CD4-positive, alpha-beta T cell treated with Interleukin-4 for 4 hours (primary cell): ENCODE data around the gene EFCAB13.

ENCODE experiments used
- DNase-seq: peaks from one replicate; pipeline ENCODE4 v3.0.0-alpha.2; 2020

Gene EFCAB13

DNA sequence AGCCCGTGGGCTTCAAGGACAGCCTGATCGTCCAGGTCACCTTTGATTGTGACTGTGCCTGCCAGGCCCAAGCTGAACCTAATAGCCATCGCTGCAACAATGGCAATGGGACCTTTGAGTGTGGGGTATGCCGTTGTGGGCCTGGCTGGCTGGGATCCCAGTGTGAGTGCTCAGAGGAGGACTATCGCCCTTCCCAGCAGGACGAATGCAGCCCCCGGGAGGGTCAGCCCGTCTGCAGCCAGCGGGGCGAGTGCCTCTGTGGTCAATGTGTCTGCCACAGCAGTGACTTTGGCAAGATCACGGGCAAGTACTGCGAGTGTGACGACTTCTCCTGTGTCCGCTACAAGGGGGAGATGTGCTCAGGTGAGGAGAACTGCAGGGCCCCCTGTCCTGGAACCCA, 31.5 kb upstream of the EFCAB13 start:
- no peak for DNase-seq

DNA sequence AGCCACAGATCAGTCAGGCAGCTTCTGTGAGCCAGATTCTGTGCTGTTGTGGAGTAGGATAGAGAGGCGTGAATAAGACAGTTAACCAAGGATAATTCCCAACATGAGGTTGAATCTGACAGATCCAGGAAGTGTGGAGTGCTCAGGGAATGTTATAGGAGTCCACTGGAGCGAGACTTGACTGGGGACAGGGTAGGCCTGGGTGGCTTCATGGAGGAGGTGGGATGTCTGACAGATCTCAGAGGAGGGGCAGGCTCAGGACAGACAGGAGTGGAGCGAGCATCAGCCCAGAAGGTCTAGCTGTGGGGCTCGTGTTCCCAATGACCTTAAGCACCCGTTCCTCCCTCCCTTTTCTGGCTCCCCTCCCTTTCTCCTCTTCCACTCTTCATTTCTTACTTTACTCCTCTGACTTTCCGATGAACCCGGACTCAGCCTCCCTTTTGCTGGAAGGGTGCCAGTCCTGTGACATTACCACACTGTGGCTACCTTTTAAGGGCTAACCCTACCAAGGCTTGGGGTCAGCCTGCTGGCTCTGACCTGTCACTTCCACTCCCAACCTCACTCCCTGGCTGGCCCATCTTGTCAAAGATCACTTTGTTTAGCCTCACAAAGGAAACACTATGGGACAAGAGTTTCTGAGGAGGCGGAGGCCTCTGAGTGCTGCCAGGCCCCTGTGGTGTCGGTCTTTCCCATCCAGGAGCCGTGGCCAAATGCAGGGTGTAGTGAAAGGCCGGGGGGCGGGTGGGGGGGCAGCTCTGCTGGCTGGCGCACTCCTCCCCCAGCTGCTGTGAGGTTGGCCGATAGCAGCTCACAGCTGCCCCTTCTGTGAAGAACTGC, 28.5 kb upstream of the EFCAB13 start:
- no peak for DNase-seq

GRCh38 chr17:47295874-47296255, 27.9 kb upstream of the EFCAB13 start:
- DNase-seq: no peak

DNA sequence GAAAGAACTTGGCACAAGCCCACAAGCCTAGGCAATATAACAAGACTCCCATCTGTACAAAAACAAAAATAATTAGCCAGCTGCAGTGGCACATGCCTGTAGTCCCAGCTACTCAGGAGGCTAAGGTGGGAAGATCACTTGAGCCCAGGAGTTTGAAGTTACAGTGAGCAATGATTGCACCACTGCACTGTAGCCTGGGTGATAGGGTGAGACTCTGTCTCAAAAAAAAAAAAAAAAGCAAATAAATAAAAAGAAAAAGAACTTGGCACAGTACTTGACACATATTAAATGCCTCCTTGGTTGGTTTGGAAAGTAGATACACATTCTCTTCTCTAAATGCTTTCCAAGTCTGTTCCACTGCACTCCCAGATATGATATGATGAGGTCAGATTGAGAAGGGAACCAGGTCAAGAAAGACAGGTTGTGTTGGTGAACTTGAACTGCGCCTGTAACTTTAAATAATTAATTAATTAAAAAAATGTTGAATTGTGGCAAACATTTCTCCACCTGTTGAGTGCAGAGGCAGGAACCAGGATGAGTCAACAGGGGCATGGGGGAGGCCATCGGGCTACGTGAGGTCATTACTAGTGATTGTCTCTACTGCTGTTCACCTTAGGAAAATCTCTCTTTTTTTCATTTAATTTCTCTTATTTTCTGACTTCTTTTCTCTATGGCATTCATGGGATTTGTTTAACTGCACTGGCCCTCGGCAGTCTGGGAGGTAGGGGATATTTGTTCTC, 25.9 kb upstream of the EFCAB13 start:
- DNase-seq: no peak

DNA sequence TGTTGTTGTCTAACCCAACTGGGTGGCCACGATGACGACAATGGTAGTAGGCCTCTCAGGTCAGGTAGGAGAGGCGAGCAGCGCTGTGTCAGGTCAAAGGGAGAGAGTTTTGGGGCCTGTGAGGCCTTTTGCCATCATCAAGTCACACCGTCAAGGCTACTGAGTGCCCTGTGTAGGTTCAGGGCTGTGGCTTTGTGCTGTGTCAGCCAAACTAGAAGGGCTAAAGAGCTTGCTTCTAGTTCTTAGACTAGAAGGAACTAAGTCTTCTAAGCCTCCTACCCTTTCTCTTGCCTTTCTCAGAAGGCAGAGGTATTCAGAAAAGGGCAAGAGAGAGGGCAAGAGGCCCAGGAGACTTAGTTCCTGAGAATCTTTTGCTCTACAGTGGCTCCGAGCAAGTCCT, 25.0 kb upstream of the EFCAB13 start:
- DNase-seq: no peak

DNA sequence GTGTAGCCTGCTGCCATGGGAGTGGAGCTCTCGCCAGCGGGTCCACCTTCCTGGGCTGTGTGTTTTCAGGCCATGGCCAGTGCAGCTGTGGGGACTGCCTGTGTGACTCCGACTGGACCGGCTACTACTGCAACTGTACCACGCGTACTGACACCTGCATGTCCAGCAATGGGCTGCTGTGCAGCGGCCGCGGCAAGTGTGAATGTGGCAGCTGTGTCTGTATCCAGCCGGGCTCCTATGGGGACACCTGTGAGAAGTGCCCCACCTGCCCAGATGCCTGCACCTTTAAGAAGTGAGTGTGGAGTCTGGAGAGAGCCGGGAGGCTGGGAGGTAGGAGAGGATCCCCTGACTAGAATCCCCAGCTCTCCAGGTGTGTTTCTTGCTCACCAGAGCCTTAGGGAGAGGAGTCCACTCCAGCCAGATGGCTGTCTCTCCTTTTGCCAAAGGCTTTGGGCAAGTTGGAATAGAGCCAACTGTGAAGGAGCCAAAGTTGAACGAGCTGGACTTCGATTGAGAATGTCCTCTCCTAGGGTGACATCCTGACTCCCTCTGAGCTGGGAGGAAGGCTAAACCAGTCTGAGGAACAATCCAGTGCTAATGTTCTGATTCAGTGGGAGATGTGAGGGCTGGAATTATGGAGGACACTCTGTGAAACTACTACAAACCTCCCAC, 24.4 kb upstream of the EFCAB13 start:
- DNase-seq: no peak

- DNase-seq: no peak
Observed at GRCh38 chr17:47300718-47301117, 23.0 kb upstream of the EFCAB13 start.

DNA sequence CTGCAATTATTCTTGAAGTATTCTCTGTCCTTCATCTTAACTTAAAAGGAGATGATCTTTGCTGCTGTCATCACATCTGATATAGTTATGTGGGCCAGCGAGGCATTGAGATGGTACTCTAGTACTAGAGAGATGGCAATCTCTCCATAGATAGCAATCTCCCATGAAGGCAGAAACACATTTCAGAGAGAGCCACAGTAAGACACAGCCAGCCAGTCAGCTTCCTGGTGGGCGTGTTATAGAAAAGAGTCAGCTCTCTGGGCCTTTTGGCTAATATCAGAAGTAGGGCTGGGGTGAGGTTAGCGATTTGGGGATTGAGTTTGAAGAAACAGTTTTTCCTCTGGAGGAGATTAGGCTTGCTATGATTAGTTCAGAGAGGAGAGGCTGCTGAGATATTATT, 22.6 kb upstream of the EFCAB13 start:
- DNase-seq: peak; percentile 10

DNA sequence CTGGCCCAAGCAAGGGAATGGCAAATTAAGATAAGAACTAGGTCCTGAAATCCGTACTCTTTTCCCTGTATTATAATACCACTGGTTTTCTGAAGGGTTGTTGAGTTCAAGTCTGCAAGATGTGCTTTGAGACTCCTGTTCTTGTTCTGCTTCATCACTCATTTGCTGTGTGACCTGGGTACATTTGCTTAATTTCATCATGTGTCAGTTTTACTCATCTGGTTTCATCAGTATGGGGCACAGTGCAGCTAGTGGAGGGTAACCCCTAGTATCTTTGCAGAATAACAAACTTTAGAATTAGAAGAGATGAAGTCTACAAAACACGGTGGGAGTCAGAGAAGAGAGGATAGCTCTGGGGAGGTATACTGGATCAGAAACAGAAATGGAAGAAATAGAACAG, 21.9 kb upstream of the EFCAB13 start:
- DNase-seq: no peak

GRCh38 chr17:47304186-47304585, 19.6 kb upstream of the EFCAB13 start:
- no peak for DNase-seq

- DNase-seq: peak; percentile 4
Observed at GRCh38 chr17:47305302-47305923, 18.3 kb upstream of the EFCAB13 start.

GRCh38 chr17:47310186-47310733, 13.5 kb upstream of the EFCAB13 start:
- DNase-seq: no peak

DNA sequence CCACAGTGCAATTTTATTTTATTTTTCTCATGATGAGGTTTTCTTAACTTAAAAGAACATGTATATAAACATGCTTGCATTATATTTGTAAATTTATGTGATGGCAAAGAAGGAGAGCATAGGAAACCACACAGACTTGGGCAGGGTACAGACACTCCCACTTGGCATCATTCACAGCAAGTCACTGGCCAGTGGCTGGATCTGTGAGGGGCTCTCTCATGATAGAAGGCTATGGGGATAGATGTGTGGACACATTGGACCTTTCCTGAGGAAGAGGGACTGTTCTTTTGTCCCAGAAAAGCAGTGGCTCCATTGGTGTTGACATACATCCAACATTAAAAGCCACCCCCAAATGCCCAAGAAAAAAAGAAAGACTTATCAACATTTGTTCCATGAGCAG, 12.3 kb upstream of the EFCAB13 start:
- no peak for DNase-seq

DNA sequence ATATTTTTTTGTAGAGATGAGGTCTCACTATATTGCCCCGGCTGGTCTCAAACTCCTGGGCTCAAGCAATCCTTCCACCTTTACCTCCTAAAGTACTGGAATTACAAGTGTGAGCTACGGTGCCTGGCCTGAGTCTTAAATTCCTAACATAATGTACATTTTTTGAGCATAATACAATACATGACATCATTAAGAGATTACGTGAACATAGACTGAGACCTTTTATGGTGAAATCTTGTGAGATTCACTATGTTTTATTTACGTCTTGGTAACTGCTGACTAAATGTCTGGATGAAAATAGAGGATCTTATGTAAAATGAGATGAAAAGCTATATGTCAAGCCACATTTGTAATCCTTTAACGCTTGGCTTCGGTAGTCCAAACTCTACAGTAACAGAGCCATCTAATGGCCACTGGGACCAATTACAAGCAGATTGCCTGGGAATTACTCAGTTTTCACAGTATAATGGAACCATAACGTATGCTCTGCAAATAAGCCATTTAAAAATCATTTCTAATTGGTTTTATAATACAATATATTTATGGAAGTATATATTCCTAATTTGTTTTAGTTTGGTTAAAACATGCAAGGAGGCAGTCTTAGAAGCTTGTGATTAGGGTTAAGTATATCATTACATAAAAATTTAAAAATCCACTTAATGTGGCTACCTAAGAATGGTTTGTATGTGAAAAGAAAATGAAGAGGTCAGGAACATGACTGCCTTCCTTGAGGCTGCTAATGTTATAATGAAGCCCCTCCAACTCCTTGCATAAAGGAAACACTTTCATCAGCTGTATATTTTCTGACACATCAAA, 8.1 kb upstream of the EFCAB13 start:
- DNase-seq: peak; percentile 69

DNA sequence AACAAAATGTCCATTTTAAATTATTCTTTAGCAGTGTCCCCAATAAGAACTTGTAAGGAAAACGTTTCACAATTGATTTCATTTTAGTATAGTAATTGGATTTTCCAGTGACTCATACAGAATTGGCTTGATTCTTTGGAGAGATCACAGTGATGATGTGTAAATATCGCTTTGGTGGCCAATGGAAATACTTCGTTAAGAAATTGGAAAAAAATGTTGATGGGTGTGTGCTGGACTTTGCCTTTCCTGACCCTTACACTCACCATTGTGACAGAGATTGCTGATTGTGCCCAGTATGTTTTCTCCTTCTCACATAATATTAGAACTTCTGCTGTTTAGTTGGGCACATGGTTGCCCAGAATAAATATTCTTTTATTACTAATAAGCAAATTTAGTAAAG, 7.4 kb upstream of the EFCAB13 start:
- no peak for DNase-seq

GRCh38 chr17:47317119-47317518, 6.6 kb upstream of the EFCAB13 start:
- DNase-seq: no peak

GRCh38 chr17:47318197-47318918, 5.4 kb upstream of the EFCAB13 start:
- no peak for DNase-seq

GRCh38 chr17:47320879-47321502, 2.8 kb upstream of the EFCAB13 start:
- no peak for DNase-seq

GRCh38 chr17:47324224-47325020, 667 bp downstream of the EFCAB13 start:
- peak; percentile 39 for DNase-seq

GRCh38 chr17:47325176-47325575, 1.4 kb downstream of the EFCAB13 start:
- DNase-seq: no peak
